Measurements from ENCODE around the gene DCTN4.

- TF ChIP-seq POLR2AphosphoS5 (IDR thresholded peaks at IDR 0.05; ENCODE audit: low read depth, low read length): no peak
- no peak for TF ChIP-seq POLR2A (IDR thresholded peaks at IDR 0.05; ENCODE audit: low read depth, low read length)
- TF ChIP-seq TAF1 (IDR thresholded peaks at IDR 0.05; ENCODE audit: low read depth, low read length): no peak
- no peak for TF ChIP-seq SPI1 (IDR thresholded peaks at IDR 0.05; ENCODE audit: low read depth, low read length)
- no peak for TF ChIP-seq POU2F2 (IDR thresholded peaks at IDR 0.05; ENCODE audit: low read depth, low read length)
- no peak for TF ChIP-seq PAX5 (IDR thresholded peaks at IDR 0.05; ENCODE audit: insufficient read depth, low read length, severe bottlenecking)
These were observed 99.3 kb downstream of the DCTN4 start for GRCh38 chr5:150659360-150660107.

Data from GM12891 (cell line).